ENCODE data around the gene GPC6. TPM values are rescaled to one million over a fixed set of nuclear protein-coding genes. Genes with fewer than 3 reads are reported as not detected.

Gene GPC6
- total and polyA plus RNA-seq, 4 donors: 5.0 to 37.4 (median 18.9) TPM

- H3K4me3 ChIP-seq (ENCODE audit: low read length in 2 of 2): no peak overlapping the region
- H3K27ac ChIP-seq (ENCODE audit: low read depth in 1 of 2, low read length in 2 of 2): no peak overlapping the region
- 19 to 58% methylated on average over 2 of the region's 2 CpGs for WGBS, 2 donors
- peaks cover 1 to 12% of the 10 kb centered on the region in 2 donors for H3K4me1 ChIP-seq (ENCODE audit: control insufficient read depth in 1 of 2, insufficient read depth in 2 of 2, low read length in 2 of 2)
- no peaks in the 10 kb centered on the region for H3K27me3 ChIP-seq (ENCODE audit: control insufficient read depth in 1 of 2, insufficient read depth in 2 of 2, low read length in 1 of 2)
- H3K36me3 ChIP-seq (ENCODE audit: control insufficient read depth in 1 of 2, insufficient read depth in 2 of 2, low read length in 1 of 2): no peaks in the 10 kb centered on the region
- no peaks in the 10 kb centered on the region for H3K9me3 ChIP-seq (ENCODE audit: control insufficient read depth, low read length)
- DNase-seq (no peak), ATAC-seq (ENCODE audit: low FRiP score) (no peak)
- intact Hi-C loops (cut with DNase I): no loop called here
These were observed 538.5 kb downstream of the GPC6 start for GRCh38 chr13:93765062-93765461.

DNA sequence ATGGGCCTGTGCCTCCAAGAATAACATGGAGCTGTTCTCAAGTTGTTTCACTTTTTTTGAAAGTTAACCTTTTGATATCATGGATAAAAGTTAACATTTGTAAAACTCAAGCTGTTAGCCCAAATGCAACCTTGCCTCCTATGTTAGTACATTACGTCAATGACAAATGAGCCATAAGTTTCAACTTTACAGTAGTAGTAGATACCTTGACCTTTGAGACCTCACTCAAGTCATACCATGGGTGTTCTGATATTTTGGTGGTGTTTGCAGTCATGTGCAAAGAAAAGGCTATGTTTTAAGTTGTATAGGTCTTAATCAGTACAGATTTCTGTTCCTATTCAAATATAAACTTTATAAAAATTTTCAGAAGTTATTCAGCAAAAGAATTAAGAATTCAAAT lies 539.2 kb downstream of the GPC6 start:
- intact Hi-C loops (cut with DNase I): no loop called here
- WGBS, 2 donors: 16 to 29% methylated on average over 1 of the region's 1 CpG
- H3K36me3 ChIP-seq (ENCODE audit: control insufficient read depth in 1 of 2, insufficient read depth in 2 of 2, low read length in 1 of 2): no peaks in the 10 kb centered on the region
- no peak overlapping the region for H3K4me3 ChIP-seq (ENCODE audit: low read length in 2 of 2)
- H3K27me3 ChIP-seq (ENCODE audit: control insufficient read depth in 1 of 2, insufficient read depth in 2 of 2, low read length in 1 of 2): no peaks in the 10 kb centered on the region
- H3K9me3 ChIP-seq (ENCODE audit: control insufficient read depth, low read length): no peaks in the 10 kb centered on the region
- DNase-seq: no peak
- no peak for ATAC-seq (ENCODE audit: low FRiP score)
- no peak overlapping the region for H3K27ac ChIP-seq (ENCODE audit: low read depth in 1 of 2, low read length in 2 of 2)
- peaks cover 4 to 12% of the 10 kb centered on the region in 2 donors for H3K4me1 ChIP-seq (ENCODE audit: control insufficient read depth in 1 of 2, insufficient read depth in 2 of 2, low read length in 2 of 2)

DNA sequence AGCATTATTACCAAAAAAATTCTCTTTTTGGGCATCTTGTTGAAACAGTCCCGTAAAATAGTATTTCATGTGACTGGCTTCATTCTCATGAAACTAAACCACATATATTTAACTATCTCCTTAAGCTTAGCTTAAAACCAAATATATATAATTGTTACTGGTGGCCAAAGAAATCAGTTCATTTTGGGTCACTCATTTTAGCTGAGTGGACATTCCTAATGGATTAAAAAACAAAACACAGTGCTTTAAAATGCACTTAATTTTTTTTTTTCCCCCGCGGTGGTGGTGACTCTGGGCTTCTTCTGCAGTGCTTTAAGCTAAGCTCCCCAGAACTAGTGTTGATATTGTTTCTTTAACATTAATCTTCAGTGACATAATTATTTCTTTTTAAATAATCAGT lies 540.1 kb downstream of the GPC6 start:
- H3K27me3 ChIP-seq (ENCODE audit: control insufficient read depth in 1 of 2, insufficient read depth in 2 of 2, low read length in 1 of 2): no peaks in the 10 kb centered on the region
- peaks cover 4 to 12% of the 10 kb centered on the region in 2 donors for H3K4me1 ChIP-seq (ENCODE audit: control insufficient read depth in 1 of 2, insufficient read depth in 2 of 2, low read length in 2 of 2)
- intact Hi-C loops (cut with DNase I): no loop called here
- DNase-seq (no peak), ATAC-seq (ENCODE audit: low FRiP score) (no peak)
- no peaks in the 10 kb centered on the region for H3K36me3 ChIP-seq (ENCODE audit: control insufficient read depth in 1 of 2, insufficient read depth in 2 of 2, low read length in 1 of 2)
- no peak overlapping the region for H3K27ac ChIP-seq (ENCODE audit: low read depth in 1 of 2, low read length in 2 of 2)
- H3K9me3 ChIP-seq (ENCODE audit: control insufficient read depth, low read length): no peaks in the 10 kb centered on the region
- 8 to 18% methylated on average over 3 of the region's 3 CpGs for WGBS, 2 donors
- no peak overlapping the region for H3K4me3 ChIP-seq (ENCODE audit: low read length in 2 of 2)

GRCh38 chr13:93767180-93767916 lies 540.7 kb downstream of the GPC6 start:
- ATAC-seq (ENCODE audit: low FRiP score): no peak
- H3K4me3 ChIP-seq (ENCODE audit: low read length in 2 of 2): no peak overlapping the region
- H3K36me3 ChIP-seq (ENCODE audit: control insufficient read depth in 1 of 2, insufficient read depth in 2 of 2, low read length in 1 of 2): no peaks in the 10 kb centered on the region
- DNase-seq: no peak
- H3K9me3 ChIP-seq (ENCODE audit: control insufficient read depth, low read length): no peaks in the 10 kb centered on the region
- no peaks in the 10 kb centered on the region for H3K27me3 ChIP-seq (ENCODE audit: control insufficient read depth in 1 of 2, insufficient read depth in 2 of 2, low read length in 1 of 2)
- 29 to 30% methylated on average over 10 of the region's 10 CpGs for WGBS, 2 donors
- intact Hi-C loops (cut with DNase I): no loop called here
- no peak overlapping the region for H3K27ac ChIP-seq (ENCODE audit: low read depth in 1 of 2, low read length in 2 of 2)
- peaks cover 4 to 12% of the 10 kb centered on the region in 2 donors for H3K4me1 ChIP-seq (ENCODE audit: control insufficient read depth in 1 of 2, insufficient read depth in 2 of 2, low read length in 2 of 2)

- Histone ChIP-seq H3K9me3 (ENCODE audit: control insufficient read depth, low read length) (no peaks in the 10 kb centered on the region), H3K27me3 (ENCODE audit: control insufficient read depth in 1 of 2, insufficient read depth in 2 of 2, low read length in 1 of 2) (no peaks in the 10 kb centered on the region), H3K4me1 (ENCODE audit: control insufficient read depth in 1 of 2, insufficient read depth in 2 of 2, low read length in 2 of 2) (peaks cover 4 to 12% of the 10 kb centered on the region in 2 donors), H3K27ac (ENCODE audit: low read depth in 1 of 2, low read length in 2 of 2) (no peak overlapping the region), H3K4me3 (ENCODE audit: low read length in 2 of 2) (no peak overlapping the region), H3K36me3 (ENCODE audit: control insufficient read depth in 1 of 2, insufficient read depth in 2 of 2, low read length in 1 of 2) (no peaks in the 10 kb centered on the region)
- ATAC-seq (ENCODE audit: low FRiP score): no peak
- no peak for DNase-seq
- 78 to 85% methylated on average over 4 of the region's 4 CpGs for WGBS, 2 donors
- intact Hi-C loops (cut with DNase I): no loop called here
These were observed 541.4 kb downstream of the GPC6 start for GRCh38 chr13:93767917-93768409.

GRCh38 chr13:93769101-93769500 lies 542.5 kb downstream of the GPC6 start:
- Histone ChIP-seq H3K9me3 (ENCODE audit: control insufficient read depth, low read length) (no peaks in the 10 kb centered on the region), H3K27ac (ENCODE audit: low read depth in 1 of 2, low read length in 2 of 2) (no peak overlapping the region), H3K27me3 (ENCODE audit: control insufficient read depth in 1 of 2, insufficient read depth in 2 of 2, low read length in 1 of 2) (no peaks in the 10 kb centered on the region), H3K4me3 (ENCODE audit: low read length in 2 of 2) (no peak overlapping the region), H3K36me3 (ENCODE audit: control insufficient read depth in 1 of 2, insufficient read depth in 2 of 2, low read length in 1 of 2) (no peaks in the 10 kb centered on the region), H3K4me1 (ENCODE audit: control insufficient read depth in 1 of 2, insufficient read depth in 2 of 2, low read length in 2 of 2) (peaks cover 4 to 12% of the 10 kb centered on the region in 2 donors)
- ATAC-seq (ENCODE audit: low FRiP score): no peak
- WGBS, 2 donors: 27 to 28% methylated on average over 3 of the region's 3 CpGs
- DNase-seq: no peak
- intact Hi-C loops (cut with DNase I): no loop called here

- no peak for DNase-seq
- H3K4me1 ChIP-seq (ENCODE audit: control insufficient read depth in 1 of 2, insufficient read depth in 2 of 2, low read length in 2 of 2): peaks cover 4 to 12% of the 10 kb centered on the region in 2 donors
- H3K36me3 ChIP-seq (ENCODE audit: control insufficient read depth in 1 of 2, insufficient read depth in 2 of 2, low read length in 1 of 2): no peaks in the 10 kb centered on the region
- no peaks in the 10 kb centered on the region for H3K9me3 ChIP-seq (ENCODE audit: control insufficient read depth, low read length)
- no peak overlapping the region for H3K27ac ChIP-seq (ENCODE audit: low read depth in 1 of 2, low read length in 2 of 2)
- no peak overlapping the region for H3K4me3 ChIP-seq (ENCODE audit: low read length in 2 of 2)
- H3K27me3 ChIP-seq (ENCODE audit: control insufficient read depth in 1 of 2, insufficient read depth in 2 of 2, low read length in 1 of 2): no peaks in the 10 kb centered on the region
- 18 to 38% methylated on average over 1 of the region's 1 CpG for WGBS, 2 donors
- ATAC-seq (ENCODE audit: low FRiP score): no peak
- intact Hi-C loops (cut with DNase I): loop anchor here in 1 of 2 donors (10.0 kb wide), 2 partner anchors 515 to 575 kb away; no protein-coding TSS in a partner anchor
These were observed 543.0 kb downstream of the GPC6 start for GRCh38 chr13:93769607-93770006.

- ATAC-seq (ENCODE audit: low FRiP score): no peak
These were observed 544.6 kb downstream of the GPC6 start for GRCh38 chr13:93771227-93771626.

GRCh38 chr13:93771782-93772181 lies 545.2 kb downstream of the GPC6 start:
- Histone ChIP-seq H3K36me3 (ENCODE audit: control insufficient read depth in 1 of 2, insufficient read depth in 2 of 2, low read length in 1 of 2) (no peaks in the 10 kb centered on the region), H3K4me3 (ENCODE audit: low read length in 2 of 2) (no peak overlapping the region), H3K9me3 (ENCODE audit: control insufficient read depth, low read length) (no peaks in the 10 kb centered on the region), H3K27ac (ENCODE audit: low read depth in 1 of 2, low read length in 2 of 2) (no peak overlapping the region), H3K4me1 (ENCODE audit: control insufficient read depth in 1 of 2, insufficient read depth in 2 of 2, low read length in 2 of 2) (peaks cover 4 to 20% of the 10 kb centered on the region in 2 donors), H3K27me3 (ENCODE audit: control insufficient read depth in 1 of 2, insufficient read depth in 2 of 2, low read length in 1 of 2) (no peaks in the 10 kb centered on the region)
- no peak for DNase-seq
- intact Hi-C loops (cut with DNase I): loop anchor here in 1 of 2 donors (10.0 kb wide), 2 partner anchors 517 to 573 kb away; no protein-coding TSS in a partner anchor
- ATAC-seq (ENCODE audit: low FRiP score): no peak
- WGBS, 2 donors: 53 to 67% methylated on average over 1 of the region's 1 CpG

More at GRCh38 chr13:93771227-93771626, 544.6 kb downstream of the GPC6 start:
- no peak overlapping the region for H3K27ac ChIP-seq (ENCODE audit: low read depth in 1 of 2, low read length in 2 of 2)
- peaks cover 4 to 17% of the 10 kb centered on the region in 2 donors for H3K4me1 ChIP-seq (ENCODE audit: control insufficient read depth in 1 of 2, insufficient read depth in 2 of 2, low read length in 2 of 2)
- WGBS, 2 donors: 93% methylated on average over 8 of the region's 8 CpGs
- intact Hi-C loops (cut with DNase I): loop anchor here in 1 of 2 donors (10.0 kb wide), 2 partner anchors 516 to 574 kb away; no protein-coding TSS in a partner anchor
- H3K36me3 ChIP-seq (ENCODE audit: control insufficient read depth in 1 of 2, insufficient read depth in 2 of 2, low read length in 1 of 2): no peaks in the 10 kb centered on the region
- DNase-seq: no peak
- H3K27me3 ChIP-seq (ENCODE audit: control insufficient read depth in 1 of 2, insufficient read depth in 2 of 2, low read length in 1 of 2): no peaks in the 10 kb centered on the region
- no peaks in the 10 kb centered on the region for H3K9me3 ChIP-seq (ENCODE audit: control insufficient read depth, low read length)
- no peak overlapping the region for H3K4me3 ChIP-seq (ENCODE audit: low read length in 2 of 2)
